PC-9 (cell line): ENCODE measurements around the gene S100B.

Source experiments
- CTCF ChIP-seq: fragments of 200-600 bp; sonication (generic); conservative IDR thresholded peaks from 2 replicates; pipeline ENCODE4 v1.6.1; 2017; ENCODE audit warnings: mixed run types, antibody characterized with exemption, mild to moderate bottlenecking, moderate library complexity
- EZH2 ChIP-seq: fragments of 200-600 bp; sonication (generic); IDR thresholded peaks from 2 replicates; pipeline ENCODE4 v1.8.0; 2017; ENCODE audit warnings: antibody characterized with exemption, low read depth

DNA sequence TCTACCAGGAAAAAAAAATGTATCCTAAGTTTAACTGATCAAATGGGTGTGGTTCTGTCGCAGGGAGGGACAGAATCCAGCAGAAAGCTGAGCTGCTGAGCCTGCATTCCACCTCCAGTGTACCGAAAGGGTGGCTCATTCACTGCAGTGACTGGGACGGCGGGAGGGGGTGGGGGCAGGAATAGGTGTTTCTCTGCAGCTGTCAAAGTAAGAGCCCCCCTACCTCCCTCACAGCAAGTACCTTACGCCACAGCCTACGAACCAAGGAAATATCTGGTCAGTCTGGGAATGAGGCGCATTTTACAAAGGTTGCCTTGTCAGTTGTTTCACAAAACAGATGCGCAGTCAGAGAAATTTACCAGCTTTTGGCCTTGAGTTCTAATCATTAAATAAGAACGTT is 1.7 kb downstream of the S100B start:
- TF ChIP-seq CTCF: no peak
- TF ChIP-seq EZH2: no peak
